Type B pancreatic cell (in vitro differentiated cells): ENCODE results near the gene TLE2. TPM values are rescaled to one million over a fixed set of nuclear protein-coding genes. Genes with fewer than 3 reads are reported as not detected.

ENCODE experiments used
- DNase-seq: peaks from one replicate; pipeline ENCODE4 v3.0.0; 2021; ENCODE audit warnings: mixed read lengths; ENCODE audit not compliant: unreplicated experiment; ENCODE audit errors: extremely low spot score
- H3K27ac Mint-ChIP-seq: 2 replicates; pipeline ENCODE4 v1.8.0; 2021; ENCODE audit warnings: mild to moderate bottlenecking, mixed read lengths
- H3K27me3 Mint-ChIP-seq: 2 replicates; pipeline ENCODE4 v1.8.0; 2021; ENCODE audit warnings: mixed read lengths
- H3K36me3 Mint-ChIP-seq: 2 replicates; pipeline ENCODE4 v1.8.0; 2021; ENCODE audit warnings: mixed read lengths
- H3K4me1 Mint-ChIP-seq: one replicate; pipeline ENCODE4 v1.8.0; 2021; ENCODE audit warnings: mixed read lengths; ENCODE audit not compliant: unreplicated experiment
- H3K4me3 Mint-ChIP-seq: 2 replicates; pipeline ENCODE4 v1.8.0; 2021; ENCODE audit warnings: mild to moderate bottlenecking, mixed read lengths
- H3K9me3 Mint-ChIP-seq: 2 replicates; pipeline ENCODE4 v1.8.0; 2021; ENCODE audit warnings: mixed read lengths
- CTCF ChIP-seq: fragments of 200-600 bp; sonication (generic); conservative IDR thresholded peaks from 2 replicates; pipeline ENCODE4 v1.5.0; 2021; ENCODE audit warnings: antibody characterized with exemption, mild to moderate bottlenecking
- long read RNA-seq: library from polyadenylated mRNA; unstranded; transcript quantifications from one replicate; pipeline ENCODE4 v2.0.0, GENCODE V29; 2020
- total RNA-seq: library from RNA; stranded (reverse); gene quantifications from 2 replicates; pipeline ENCODE4 v1.2.1, GENCODE V29; 2021; ENCODE audit warnings: low replicate concordance

TLE2 gene
- 37.7 and 52.8 TPM in 2 replicates for total RNA-seq
- long read RNA-seq, partial matches to known transcripts: 1 of 2 reads
- long read RNA-seq, other reads (novel, unspliced or antisense): 1 of 2 reads

DNA sequence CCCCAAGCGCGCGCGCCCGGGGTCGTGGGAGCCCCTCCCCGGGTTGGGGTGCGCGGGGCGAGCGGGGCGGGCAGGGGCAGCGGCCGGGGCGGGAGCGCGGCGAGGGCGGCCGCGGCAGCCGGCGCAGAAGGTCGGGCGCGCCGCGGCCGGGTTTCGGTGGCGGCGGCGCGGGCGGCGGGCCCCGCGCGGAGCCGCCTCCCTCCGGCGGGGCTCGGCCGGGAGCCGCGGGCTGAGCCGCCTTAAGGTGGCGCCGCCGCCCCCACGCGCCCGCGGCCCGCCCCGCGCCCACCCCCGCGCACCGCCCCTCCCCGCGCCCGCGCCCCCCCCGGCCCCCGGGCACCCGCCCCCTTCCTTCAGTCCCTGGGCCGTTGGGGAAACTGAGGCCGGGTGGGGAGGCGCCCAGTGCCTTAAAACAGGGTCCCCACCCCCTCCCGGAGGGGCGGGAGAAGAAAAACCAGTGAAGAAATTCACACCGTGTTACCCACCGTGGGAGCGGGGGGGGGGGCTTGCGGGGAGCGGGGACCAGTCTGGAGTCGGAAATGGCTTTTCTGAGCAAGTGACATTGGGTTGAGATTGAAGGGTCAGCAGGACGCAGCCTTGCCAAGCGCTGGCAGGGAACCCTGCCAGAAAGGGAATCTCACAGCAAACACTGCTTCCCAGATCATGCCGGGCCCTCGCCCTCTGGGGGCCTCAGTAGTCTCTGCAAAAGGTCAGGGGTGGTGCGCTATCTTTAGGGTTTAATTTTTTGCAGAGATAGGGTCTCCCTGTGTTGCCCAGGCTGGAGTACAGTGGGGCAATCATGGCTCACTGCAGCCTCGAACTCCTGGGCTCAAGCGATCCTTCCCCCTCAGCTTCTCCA is at the start of gene TLE2:
Gene TLE2 (minus strand): TSS at position 216 of the 859 bp plus-strand sequence. CDS start 376 bp downstream, outside the sequence.
- peaks cover 18% of the 10 kb centered on the region for H3K4me1 Mint-ChIP-seq
- DNase-seq: no peak
- TF ChIP-seq CTCF: no peak
- H3K9me3 Mint-ChIP-seq: no peaks in the 10 kb centered on the region
- H3K27ac Mint-ChIP-seq: peak within 1 kb of the TSS; percentile 56
- H3K27me3 Mint-ChIP-seq: peaks cover 50% of the 10 kb centered on the region
- H3K4me3 Mint-ChIP-seq: peak within 1 kb of the TSS; percentile 81
- H3K36me3 Mint-ChIP-seq: peaks cover 3% of the 10 kb centered on the region

DNA sequence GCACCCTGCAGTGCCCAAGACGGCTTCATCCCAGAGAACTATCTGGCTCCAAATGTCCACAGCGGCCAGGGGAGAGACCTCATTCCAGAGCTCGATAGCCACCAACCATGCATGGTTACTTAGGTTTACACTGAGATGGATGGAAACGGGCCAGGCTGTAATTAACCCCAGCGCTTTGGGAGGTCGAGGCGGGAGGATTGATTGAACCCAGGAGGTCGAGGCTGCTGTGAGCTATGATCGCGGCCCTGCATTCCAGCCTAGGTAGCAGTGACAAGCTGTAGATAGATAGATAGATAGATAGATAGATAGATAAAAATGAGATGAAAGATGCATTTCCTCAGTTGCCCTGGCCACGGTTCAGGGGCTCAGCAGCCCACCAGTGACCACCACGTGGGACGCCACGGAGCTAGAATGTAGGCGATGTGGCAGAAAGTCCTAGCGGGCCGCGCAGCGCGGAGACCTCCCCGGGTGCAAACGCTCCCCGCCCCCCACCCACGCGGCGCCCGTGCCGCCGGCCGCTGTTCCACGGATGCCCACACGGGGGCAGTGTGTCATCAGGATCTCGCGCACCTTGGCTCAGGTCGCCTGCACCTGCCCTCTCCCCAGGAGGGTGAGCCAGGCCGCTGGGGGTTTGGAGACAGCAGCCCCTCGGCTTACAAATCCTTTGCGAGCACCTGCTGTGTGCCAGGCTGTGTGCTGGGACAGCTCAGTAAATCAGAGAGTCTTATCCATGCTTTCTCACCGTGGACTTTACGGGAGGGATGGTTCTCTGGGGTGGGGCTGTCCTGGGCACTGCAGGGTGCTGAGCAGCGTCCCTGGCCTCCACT is 46.7 kb upstream of the TLE2 start:
- Mint-ChIP-seq H3K4me3 (peak overlapping the region; percentile 64), H3K27ac (peak overlapping the region; percentile 46)
- no peak for DNase-seq

GRCh38 chr19:3073931-3074595 is 45.0 kb upstream of the TLE2 start:
- Mint-ChIP-seq H3K4me3 (no peak overlapping the region), H3K9me3 (no peaks in the 10 kb centered on the region), H3K27me3 (no peaks in the 10 kb centered on the region), H3K4me1 (peaks cover 20% of the 10 kb centered on the region), H3K27ac (no peak overlapping the region), H3K36me3 (no peaks in the 10 kb centered on the region)
- TF ChIP-seq CTCF: no peak
- no peak for DNase-seq

More for the DNA sequence above, 46.7 kb upstream of the TLE2 start:
- Mint-ChIP-seq H3K36me3 (no peaks in the 10 kb centered on the region), H3K9me3 (no peaks in the 10 kb centered on the region), H3K27me3 (no peaks in the 10 kb centered on the region), H3K4me1 (peaks cover 20% of the 10 kb centered on the region)
- TF ChIP-seq CTCF: peak; percentile 90

GRCh38 chr19:3073159-3073563 is 44.1 kb upstream of the TLE2 start:
- Mint-ChIP-seq H3K27ac (no peak overlapping the region), H3K4me3 (no peak overlapping the region), H3K4me1 (peaks cover 21% of the 10 kb centered on the region), H3K27me3 (no peaks in the 10 kb centered on the region), H3K9me3 (no peaks in the 10 kb centered on the region), H3K36me3 (no peaks in the 10 kb centered on the region)
- TF ChIP-seq CTCF: no peak
- DNase-seq: no peak

DNA sequence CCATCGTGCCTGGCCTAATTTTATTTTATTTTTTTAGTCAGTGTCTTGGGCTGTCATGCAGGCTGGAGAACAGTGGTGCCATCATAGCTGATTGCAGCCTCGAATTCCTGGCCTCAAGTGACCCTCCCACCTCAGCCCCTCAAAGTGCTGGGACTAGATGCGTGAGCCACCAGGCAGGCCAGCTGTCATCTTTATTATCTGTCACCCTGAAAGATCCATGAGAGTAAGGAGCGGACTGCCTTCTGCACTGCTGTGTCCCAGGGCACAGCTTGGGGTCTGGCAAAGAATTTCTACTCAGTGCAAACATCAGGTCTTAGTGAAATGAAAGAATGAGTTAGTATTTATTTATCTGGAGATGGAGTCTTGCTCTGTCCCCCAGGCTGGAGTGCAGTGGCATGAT is 42.7 kb upstream of the TLE2 start:
- Mint-ChIP-seq H3K36me3 (no peaks in the 10 kb centered on the region), H3K27ac (peak overlapping the region; percentile 29), H3K4me3 (peak overlapping the region; percentile 52), H3K9me3 (no peaks in the 10 kb centered on the region), H3K4me1 (peaks cover 30% of the 10 kb centered on the region), H3K27me3 (no peaks in the 10 kb centered on the region)
- no peak for DNase-seq
- TF ChIP-seq CTCF: no peak
